ENCODE measurements around the gene MYRFL. TPM values are rescaled to one million over a fixed set of nuclear protein-coding genes. Genes with fewer than 3 reads are reported as not detected.

MYRFL gene
- total RNA-seq, 4 donors from 2014 or later: 0.27 to 3.3 (median 1.5) TPM

GRCh38 chr12:69916544-69917235 is 91.7 kb downstream of the MYRFL start:
- 32 to 52% methylated on average over 5 of the region's 5 CpGs for WGBS, 2 donors
- intact Hi-C loops (cut with DNase I; ENCODE audit: low total_unique reads): no loop called here
- no peak for TF ChIP-seq CTCF (IDR thresholded peaks at IDR 0.05)
- TF ChIP-seq POLR2A (IDR thresholded peaks at IDR 0.05): no peak
- H3K4me3 ChIP-seq (ENCODE audit: low read depth, poor library complexity, severe bottlenecking): no peak overlapping the region
- no peak for DNase-seq (ENCODE audit: low spot score in 2 of 2)

GRCh38 chr12:69918287-69918686 is 93.3 kb downstream of the MYRFL start:
- intact Hi-C loops (cut with DNase I; ENCODE audit: low total_unique reads): no loop called here
- H3K4me3 ChIP-seq (ENCODE audit: low read depth, poor library complexity, severe bottlenecking): no peak overlapping the region
- TF ChIP-seq POLR2A (IDR thresholded peaks at IDR 0.05) (no peak), CTCF (IDR thresholded peaks at IDR 0.05) (no peak)
- no peak for DNase-seq (ENCODE audit: low spot score in 2 of 2)
- 91 to 95% methylated on average over 2 of the region's 2 CpGs for WGBS, 2 donors

GRCh38 chr12:69919495-69919894 is 94.5 kb downstream of the MYRFL start:
- H3K4me3 ChIP-seq (ENCODE audit: low read depth, poor library complexity, severe bottlenecking): no peak overlapping the region
- intact Hi-C loops (cut with DNase I; ENCODE audit: low total_unique reads): no loop called here
- TF ChIP-seq CTCF (IDR thresholded peaks at IDR 0.05) (no peak), POLR2A (IDR thresholded peaks at IDR 0.05) (no peak)
- DNase-seq (ENCODE audit: low spot score in 2 of 2): no peak
- WGBS, 2 donors: 28 to 32% methylated on average over 3 of the region's 3 CpGs

GRCh38 chr12:69921831-69922230 is 96.8 kb downstream of the MYRFL start:
- DNase-seq (ENCODE audit: low spot score in 2 of 2): no peak
- TF ChIP-seq CTCF (IDR thresholded peaks at IDR 0.05): no peak
- TF ChIP-seq POLR2A (IDR thresholded peaks at IDR 0.05): no peak
- intact Hi-C loops (cut with DNase I; ENCODE audit: low total_unique reads): no loop called here
- no peak overlapping the region for H3K4me3 ChIP-seq (ENCODE audit: low read depth, poor library complexity, severe bottlenecking)
- WGBS, 2 donors: 69 to 81% methylated on average over 4 of the region's 4 CpGs

- intact Hi-C loops (cut with DNase I; ENCODE audit: low total_unique reads): no loop called here
Observed at GRCh38 chr12:69922999-69923398, 98.0 kb downstream of the MYRFL start.

More at GRCh38 chr12:69922999-69923398, 98.0 kb downstream of the MYRFL start:
- TF ChIP-seq POLR2A (IDR thresholded peaks at IDR 0.05) (no peak), CTCF (IDR thresholded peaks at IDR 0.05) (no peak)
- no peak for DNase-seq (ENCODE audit: low spot score in 2 of 2)
- no peak overlapping the region for H3K4me3 ChIP-seq (ENCODE audit: low read depth, poor library complexity, severe bottlenecking)

Data from lower leg skin (tissue), 4 donors.